NB4 (cell line): Measurements from ENCODE around the gene PIERCE2.

Source experiments
- DNase-seq: peaks from one replicate; pipeline ENCODE4 v3.0.0; 2010; ENCODE audit warnings: low read depth
- H3K4me3 ChIP-seq: one replicate; pipeline ENCODE4 v1.5.1; 2011; ENCODE audit warnings: mild to moderate bottlenecking, low read depth, low read length, moderate library complexity
- CTCF ChIP-seq: IDR thresholded peaks from one replicate; pipeline ENCODE4 v1.5.1; 2012; ENCODE audit warnings: low read depth, low read length
- MAX ChIP-seq: IDR thresholded peaks from 2 replicates; pipeline ENCODE4 v1.6.1; 2011; ENCODE audit warnings: low read depth, low read length
- MYC ChIP-seq: IDR thresholded peaks from 2 replicates; pipeline ENCODE4 v1.6.1; 2011; ENCODE audit warnings: low read depth, low read length
- POLR2A ChIP-seq: IDR thresholded peaks from 2 replicates; pipeline ENCODE4 v1.6.1; 2011; ENCODE audit warnings: mild to moderate bottlenecking; ENCODE audit not compliant: insufficient read length; ENCODE audit errors: extremely low read depth

Gene PIERCE2

GRCh38 chr15:55408012-55408928 lies at the start of gene PIERCE2, which contains the start of gene CCPG1:
TSS of gene PIERCE2 (plus strand) at chr15:55408495. CDS start at chr15:55408769, 274 bp downstream.
TSS of gene CCPG1 (minus strand) at chr15:55408359. CDS start at chr15:55389424, 18,935 bp downstream.
- TF ChIP-seq POLR2A (peak; percentile 59), MYC (peak; percentile 53; the same call in 1 of the 2 replicates), CTCF (peak; percentile 37), MAX (peak; percentile 38)
- H3K4me3 ChIP-seq, result peak within 1 kb of the TSS; percentile 97
- peak; percentile 97 for DNase-seq

- H3K4me3 ChIP-seq, result no peak overlapping the region
- DNase-seq, result no peak
- TF ChIP-seq POLR2A (no peak), CTCF (no peak), MYC (no peak), MAX (no peak)
Measured at GRCh38 chr15:55360256-55360655, 48.0 kb upstream of the PIERCE2 start.

- TF ChIP-seq POLR2A, result no peak
- TF ChIP-seq CTCF, result no peak
- TF ChIP-seq MAX, result no peak
- no peak for TF ChIP-seq MYC
- no peak for DNase-seq
- H3K4me3 ChIP-seq, result no peak overlapping the region
Measured at GRCh38 chr15:55361048-55361447, 47.2 kb upstream of the PIERCE2 start.

DNA sequence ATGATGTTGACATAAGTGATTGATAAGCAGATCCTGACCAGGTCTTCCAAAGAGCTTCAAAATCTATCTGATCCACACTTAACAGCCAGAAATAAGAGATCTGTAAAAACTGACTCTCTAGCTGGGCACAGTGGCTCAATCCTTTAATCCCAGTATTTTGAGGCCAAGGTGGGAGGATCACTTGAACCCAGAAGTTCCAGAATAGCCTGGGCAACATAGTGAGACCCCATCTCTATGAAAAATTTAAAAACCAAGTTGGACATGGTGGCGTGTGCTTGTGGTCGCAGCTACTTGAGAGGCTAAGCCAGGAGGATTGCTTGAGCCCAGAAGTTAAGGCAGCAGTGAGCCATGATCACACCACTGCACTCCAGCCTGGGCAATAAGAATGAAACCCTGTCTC lies 45.7 kb upstream of the PIERCE2 start:
- no peak overlapping the region for H3K4me3 ChIP-seq
- TF ChIP-seq MAX, result no peak
- TF ChIP-seq CTCF, result no peak
- TF ChIP-seq MYC, result no peak
- TF ChIP-seq POLR2A, result no peak
- no peak for DNase-seq

DNA sequence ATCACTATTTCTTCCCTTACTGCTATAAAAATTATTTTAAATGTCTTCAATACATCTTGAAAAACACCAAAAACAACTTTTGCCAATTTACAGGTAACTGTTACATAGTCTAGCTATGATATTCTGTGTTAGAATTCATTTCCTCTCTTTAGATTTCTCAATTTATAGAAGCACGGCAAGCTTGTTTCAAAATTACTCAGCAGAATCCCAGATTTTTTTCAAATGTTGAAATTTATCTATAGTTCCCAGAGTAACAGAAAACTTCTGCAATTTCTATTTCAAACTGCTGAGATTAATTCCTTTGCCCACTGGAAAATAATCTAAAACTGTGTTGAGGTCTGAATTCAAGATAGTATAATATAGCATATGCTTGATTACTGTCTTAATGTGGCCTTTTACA lies 41.3 kb upstream of the PIERCE2 start:
- no peak overlapping the region for H3K4me3 ChIP-seq
- TF ChIP-seq CTCF (no peak), MAX (no peak), POLR2A (no peak), MYC (no peak)
- no peak for DNase-seq
